CD4-positive, CD25-positive, alpha-beta regulatory T cell (primary cell): ENCODE data around the gene RACGAP1. TPM values are rescaled to one million over a fixed set of nuclear protein-coding genes. Genes with fewer than 3 reads are reported as not detected.
"Not testable (repeated sequence)": the region's sequence is repeated elsewhere in the genome, so short reads cannot be mapped to it uniquely, and the experiment has no call there.

Source experiments
- ATAC-seq, 2 donors: fragments of 150-1000 bp; cut with Tn5 transposase; one replicate each; pipeline ENCODE4 v1.10.0; 2021; ENCODE audit warnings: low read depth in 2 of 2, moderate number of reproducible peaks in 2 of 2, moderate library complexity in 1 of 2
- DNase-seq, 3 donors: peaks; one replicate each; pipeline versions ENCODE4 v3.0.0 to v3.0.0-alpha.2; 2012 to 2022; ENCODE audit warnings: mixed read lengths in 1 of 3
- H3K27ac ChIP-seq: one replicate; pipeline ENCODE4 v1.7.0; 2013; ENCODE audit warnings: mild to moderate bottlenecking, low read length; ENCODE audit not compliant: insufficient read depth, poor library complexity, severe bottlenecking
- H3K27me3 ChIP-seq: one replicate; pipeline ENCODE4 v1.7.0; 2013; ENCODE audit warnings: low read length; ENCODE audit not compliant: control insufficient read depth, insufficient read depth
- H3K36me3 ChIP-seq: one replicate; pipeline ENCODE4 v1.7.0; 2013; ENCODE audit warnings: mild to moderate bottlenecking, low read length, moderate library complexity; ENCODE audit not compliant: control insufficient read depth, insufficient read depth
- H3K4me1 ChIP-seq: 2 replicates; pipeline ENCODE4 v1.7.0; 2013; ENCODE audit warnings: mild to moderate bottlenecking, low read length; ENCODE audit not compliant: insufficient read depth, control insufficient read depth, poor library complexity, severe bottlenecking
- H3K4me3 ChIP-seq: one replicate; pipeline ENCODE4 v1.7.0; 2013; ENCODE audit warnings: low read depth, mild to moderate bottlenecking, low read length, moderate library complexity
- H3K9me3 ChIP-seq, 2 experiments: 1 replicate in 1 of 2; 2 replicates in 1 of 2; pipeline ENCODE4 v1.7.0; 2013; ENCODE audit warnings: low read length in 2 of 2, mild to moderate bottlenecking in 1 of 2, moderate library complexity in 1 of 2; ENCODE audit not compliant: control insufficient read depth in 2 of 2
- H3K27ac Mint-ChIP-seq, 3 donors: one replicate each; pipeline ENCODE4 v1.8.0; 2020 to 2022; ENCODE audit warnings: mild to moderate bottlenecking in 3 of 3, mixed read lengths in 3 of 3, moderate library complexity in 2 of 3
- H3K27me3 Mint-ChIP-seq: one replicate; pipeline ENCODE4 v1.8.0; 2022; ENCODE audit warnings: mild to moderate bottlenecking, mixed read lengths
- H3K36me3 Mint-ChIP-seq: one replicate; pipeline ENCODE4 v1.8.0; 2020; ENCODE audit warnings: mixed read lengths
- H3K4me1 Mint-ChIP-seq, 4 donors: one replicate each; pipeline ENCODE4 v1.8.0; 2020 to 2022; ENCODE audit warnings: mixed read lengths in 4 of 4, mild to moderate bottlenecking in 1 of 4
- H3K4me3 Mint-ChIP-seq, 4 donors: one replicate each; pipeline ENCODE4 v1.8.0; 2020 to 2022; ENCODE audit warnings: mild to moderate bottlenecking in 4 of 4, mixed read lengths in 4 of 4, moderate library complexity in 3 of 4
- H3K9me3 Mint-ChIP-seq, 7 donors: one replicate each; pipeline ENCODE4 v1.8.0; 2020 to 2022; ENCODE audit warnings: mixed read lengths in 7 of 7, mild to moderate bottlenecking in 3 of 7, moderate library complexity in 2 of 7
- polyA plus RNA-seq, 4 donors: library from polyadenylated mRNA; unstranded; fragments of 300-500 nt; fragmentation: Illumina TruSeq; gene quantifications; one replicate each; pipeline ENCODE4 v1.2.3, GENCODE V29; 2021
- total RNA-seq: library from RNA; stranded (reverse); gene quantifications from one replicate; pipeline ENCODE4 v1.2.3, GENCODE V29; 2022

The RACGAP1 gene
- total and polyA plus RNA-seq, 5 donors from 2014 or later: 17.1 to 22.9 (median 17.4) TPM

DNA sequence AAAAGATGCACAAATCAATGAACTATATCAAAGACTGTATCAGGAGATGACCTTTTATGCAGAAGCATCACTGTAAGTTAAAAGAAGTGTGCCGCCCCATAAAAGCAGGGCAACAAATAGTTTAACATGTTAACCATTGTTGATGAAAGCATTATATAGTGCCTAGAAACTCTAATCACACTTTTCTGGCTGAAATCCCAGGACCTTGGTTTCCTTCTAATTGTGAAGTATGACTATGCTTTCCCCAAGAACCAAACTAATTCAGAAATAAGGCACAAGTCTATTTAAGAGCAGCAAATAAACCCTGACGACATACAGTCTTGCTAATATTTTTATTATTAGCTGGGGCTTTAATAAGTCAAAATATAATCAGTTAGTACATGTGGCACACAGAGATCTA, 21.7 kb downstream of the RACGAP1 start:
- H3K36me3 Mint-ChIP-seq: peaks cover 32% of the 10 kb centered on the region
- peaks cover 5 to 17% (median 11%) of the 10 kb centered on the region in 4 donors for H3K4me1 Mint-ChIP-seq
- H3K27ac Mint-ChIP-seq: no peak overlapping the region
- Histone ChIP-seq H3K27me3 (no peaks in the 10 kb centered on the region), H3K9me3 (no peaks in the 10 kb centered on the region), H3K4me1 (peaks cover 11% of the 10 kb centered on the region), H3K27ac (no peak overlapping the region), H3K4me3 (no peak overlapping the region), H3K36me3 (peaks cover 33% of the 10 kb centered on the region)
- ATAC-seq (no peak), DNase-seq (no peak)
- no peaks in the 10 kb centered on the region for H3K9me3 Mint-ChIP-seq
- no peak overlapping the region for H3K4me3 Mint-ChIP-seq
- H3K27me3 Mint-ChIP-seq: no peaks in the 10 kb centered on the region

- Mint-ChIP-seq H3K9me3 (no peaks in the 10 kb centered on the region), H3K36me3 (peaks cover 42% of the 10 kb centered on the region), H3K4me3 (no peak overlapping the region), H3K27me3 (no peaks in the 10 kb centered on the region), H3K27ac (no peak overlapping the region), H3K4me1 (peaks cover 0 to 4% (median 0%) of the 10 kb centered on the region in 4 donors)
- Histone ChIP-seq H3K27me3 (no peaks in the 10 kb centered on the region), H3K36me3 (peaks cover 41% of the 10 kb centered on the region), H3K9me3 (no peaks in the 10 kb centered on the region), H3K4me3 (no peak overlapping the region), H3K27ac (no peak overlapping the region), H3K4me1 (no peaks in the 10 kb centered on the region)
- DNase-seq (no peak), ATAC-seq (no peak)
Observed at GRCh38 chr12:49998453-49998852, 26.8 kb downstream of the RACGAP1 start.

DNA sequence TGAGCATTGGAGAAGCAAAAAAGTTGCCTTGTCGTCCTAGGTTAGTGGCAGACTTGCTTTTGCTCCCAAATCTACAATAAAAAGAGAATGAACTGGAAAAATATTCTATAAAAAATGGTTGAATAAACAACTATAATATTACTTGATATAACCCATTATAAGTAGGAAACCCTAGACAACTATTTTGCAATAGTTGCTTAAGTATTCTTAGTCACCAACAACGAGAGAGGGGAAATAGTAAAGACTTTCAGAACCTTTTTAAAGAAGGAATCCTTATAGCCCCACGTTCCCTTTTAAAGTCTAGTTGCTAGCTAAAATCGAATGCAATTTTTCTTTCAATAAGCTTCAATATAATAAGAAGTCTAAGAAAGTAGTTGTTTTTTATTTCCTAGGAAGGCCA, 35.0 kb downstream of the RACGAP1 start:
- Mint-ChIP-seq H3K36me3 (peaks cover 42% of the 10 kb centered on the region), H3K27ac (no peak overlapping the region), H3K4me3 (no peak overlapping the region), H3K27me3 (no peaks in the 10 kb centered on the region), H3K9me3 (no peaks in the 10 kb centered on the region), H3K4me1 (peaks cover 0 to 4% (median 0%) of the 10 kb centered on the region in 4 donors)
- no peaks in the 10 kb centered on the region for H3K4me1 ChIP-seq
- no peaks in the 10 kb centered on the region for H3K9me3 ChIP-seq
- DNase-seq (no peak), ATAC-seq (no peak)
- no peaks in the 10 kb centered on the region for H3K27me3 ChIP-seq
- no peak overlapping the region for H3K4me3 ChIP-seq
- H3K27ac ChIP-seq: no peak overlapping the region
- peaks cover 45% of the 10 kb centered on the region for H3K36me3 ChIP-seq

DNA sequence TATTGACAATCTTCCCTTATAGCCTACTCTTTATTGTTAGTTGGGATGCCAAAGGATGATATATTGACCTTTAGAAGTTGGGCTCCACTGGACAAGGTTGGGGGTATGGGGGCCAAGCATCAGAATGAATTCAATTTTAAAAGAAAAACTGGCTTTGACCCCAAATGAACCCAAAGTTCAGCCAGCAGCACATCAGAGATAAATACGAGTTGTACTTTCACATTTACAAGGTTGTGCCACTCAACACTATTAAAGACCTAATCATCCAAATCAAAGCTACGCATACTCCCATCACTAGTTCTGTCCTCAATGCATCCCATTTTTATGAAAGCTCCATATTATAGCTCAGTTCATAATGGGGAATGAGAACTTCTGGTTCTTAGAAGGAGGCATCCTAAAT, 35.9 kb downstream of the RACGAP1 start:
- H3K9me3 ChIP-seq, H3K27me3 ChIP-seq, ATAC-seq, H3K9me3 Mint-ChIP-seq, H3K27me3 Mint-ChIP-seq, H3K4me3 ChIP-seq, DNase-seq, H3K27ac Mint-ChIP-seq, H3K4me3 Mint-ChIP-seq, H3K4me1 ChIP-seq, H3K4me1 Mint-ChIP-seq, H3K27ac ChIP-seq: not testable (repeated sequence)
- peaks cover 35% of the 10 kb centered on the region for H3K36me3 Mint-ChIP-seq
- peaks cover 41% of the 10 kb centered on the region for H3K36me3 ChIP-seq

GRCh38 chr12:49987625-49988303, 37.5 kb downstream of the RACGAP1 start:
- no peak for ATAC-seq
- Mint-ChIP-seq H3K9me3 (no peaks in the 10 kb centered on the region), H3K27ac (no peak overlapping the region)

GRCh38 chr12:49986476-49986875, 38.8 kb downstream of the RACGAP1 start:
- DNase-seq, H3K27ac Mint-ChIP-seq, H3K4me3 Mint-ChIP-seq, H3K27me3 Mint-ChIP-seq, H3K4me1 Mint-ChIP-seq, H3K9me3 Mint-ChIP-seq, H3K27me3 ChIP-seq, H3K4me3 ChIP-seq, ATAC-seq, H3K4me1 ChIP-seq, H3K27ac ChIP-seq, H3K9me3 ChIP-seq: not testable (repeated sequence)
- H3K36me3 ChIP-seq: peaks cover 16% of the 10 kb centered on the region
- peaks cover 22% of the 10 kb centered on the region for H3K36me3 Mint-ChIP-seq

More at GRCh38 chr12:49987625-49988303, 37.5 kb downstream of the RACGAP1 start:
- Histone ChIP-seq H3K4me1 (no peaks in the 10 kb centered on the region), H3K27ac (no peak overlapping the region), H3K9me3 (no peaks in the 10 kb centered on the region), H3K36me3 (peaks cover 27% of the 10 kb centered on the region), H3K4me3 (no peak overlapping the region), H3K27me3 (no peaks in the 10 kb centered on the region)
- Mint-ChIP-seq H3K27me3 (no peaks in the 10 kb centered on the region), H3K4me1 (peaks cover 0 to 4% (median 0%) of the 10 kb centered on the region in 4 donors), H3K4me3 (no peak overlapping the region), H3K36me3 (peaks cover 23% of the 10 kb centered on the region)
- DNase-seq: no peak

DNA sequence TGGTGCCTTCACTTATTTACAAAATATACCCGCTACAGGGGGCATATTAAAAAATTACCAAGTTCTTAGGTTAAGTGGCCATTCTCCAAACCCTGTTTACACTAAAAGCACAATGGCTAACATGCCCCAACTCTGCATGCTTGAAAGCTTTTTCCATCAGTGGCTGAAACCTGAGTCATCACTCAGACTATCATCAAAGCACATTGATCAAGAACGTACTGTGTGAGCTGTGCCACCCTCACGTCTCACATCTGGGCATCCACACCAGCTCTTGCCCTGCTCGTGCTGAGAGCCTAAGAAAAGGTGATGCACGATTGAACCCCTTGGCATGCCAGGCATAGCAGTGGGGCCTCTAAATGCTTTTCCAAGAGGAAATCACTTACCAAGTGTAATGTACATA, 39.3 kb downstream of the RACGAP1 start:
- DNase-seq (no peak), ATAC-seq (no peak)
- Histone ChIP-seq H3K36me3 (peaks cover 15% of the 10 kb centered on the region), H3K27ac (no peak overlapping the region), H3K4me1 (no peaks in the 10 kb centered on the region), H3K27me3 (no peaks in the 10 kb centered on the region), H3K4me3 (no peak overlapping the region), H3K9me3 (no peaks in the 10 kb centered on the region)
- no peaks in the 10 kb centered on the region for H3K27me3 Mint-ChIP-seq
- no peak overlapping the region for H3K4me3 Mint-ChIP-seq
- H3K4me1 Mint-ChIP-seq: peaks cover 0 to 4% (median 0%) of the 10 kb centered on the region in 4 donors
- peaks cover 22% of the 10 kb centered on the region for H3K36me3 Mint-ChIP-seq
- no peaks in the 10 kb centered on the region for H3K9me3 Mint-ChIP-seq
- peak overlapping the region in 1 of 3 donors; percentile 20 for H3K27ac Mint-ChIP-seq
